Upper lobe of left lung (tissue), 4 donors: ENCODE data around the gene SLC12A7.

ENCODE experiments used
- EP300 ChIP-seq, 4 donors: sonication (generic); formaldehyde crosslinking; IDR thresholded peaks; one replicate each; pipeline ENCODE4 v1.5.1; 2017; ENCODE audit warnings: antibody characterized with exemption in 4 of 4, control low read depth in 2 of 4
- POLR2A ChIP-seq, 4 donors: fragments of 450-650 bp; IDR thresholded peaks; one replicate each; pipeline ENCODE4 v1.5.1; 2016 to 2017; ENCODE audit warnings: antibody characterized with exemption in 4 of 4, mild to moderate bottlenecking in 2 of 4
- POLR2AphosphoS5 ChIP-seq, 2 donors: sonication (generic); formaldehyde crosslinking; IDR thresholded peaks; one replicate each; pipeline ENCODE4 v1.5.1; 2017; ENCODE audit warnings: antibody characterized with exemption in 2 of 2
- TF ChIP-seq, protein P1 (sequence below), 6 experiments: fragments of 450-650 bp in 4 of 6; fragments of 200-600 bp in 2 of 6; sonication (generic) in 2 of 6; IDR thresholded peaks; one replicate each; pipeline ENCODE4 v1.5.1; 2016 to 2019; ENCODE audit warnings: antibody characterized with exemption in 6 of 6

DNA sequence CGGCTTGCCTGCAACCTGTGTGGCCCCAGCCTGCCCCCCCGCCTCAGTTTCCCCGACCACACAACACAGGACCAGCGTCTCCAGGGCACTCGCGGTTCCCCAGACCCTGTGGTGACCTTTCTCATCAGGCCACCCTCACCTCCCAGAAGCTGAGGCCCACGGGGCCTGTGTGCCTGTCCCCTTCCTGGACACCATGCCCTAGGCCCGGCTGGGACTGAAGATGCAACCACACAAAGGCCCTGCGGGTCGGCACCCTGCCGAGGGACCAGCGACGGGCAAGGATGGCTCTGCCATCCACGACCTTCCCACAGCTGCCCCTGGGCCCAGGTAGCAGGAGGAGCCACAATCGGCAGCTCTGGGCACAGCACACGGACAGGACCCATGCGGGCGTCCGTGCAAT lies 34.8 kb downstream of the SLC12A7 start:
- TF ChIP-seq POLR2A (IDR thresholded peaks at IDR 0.05) (no peak), POLR2AphosphoS5 (IDR thresholded peaks at IDR 0.05) (no peak), EP300 (IDR thresholded peaks at IDR 0.05) (no peak)
- TF ChIP-seq, protein P1, sequence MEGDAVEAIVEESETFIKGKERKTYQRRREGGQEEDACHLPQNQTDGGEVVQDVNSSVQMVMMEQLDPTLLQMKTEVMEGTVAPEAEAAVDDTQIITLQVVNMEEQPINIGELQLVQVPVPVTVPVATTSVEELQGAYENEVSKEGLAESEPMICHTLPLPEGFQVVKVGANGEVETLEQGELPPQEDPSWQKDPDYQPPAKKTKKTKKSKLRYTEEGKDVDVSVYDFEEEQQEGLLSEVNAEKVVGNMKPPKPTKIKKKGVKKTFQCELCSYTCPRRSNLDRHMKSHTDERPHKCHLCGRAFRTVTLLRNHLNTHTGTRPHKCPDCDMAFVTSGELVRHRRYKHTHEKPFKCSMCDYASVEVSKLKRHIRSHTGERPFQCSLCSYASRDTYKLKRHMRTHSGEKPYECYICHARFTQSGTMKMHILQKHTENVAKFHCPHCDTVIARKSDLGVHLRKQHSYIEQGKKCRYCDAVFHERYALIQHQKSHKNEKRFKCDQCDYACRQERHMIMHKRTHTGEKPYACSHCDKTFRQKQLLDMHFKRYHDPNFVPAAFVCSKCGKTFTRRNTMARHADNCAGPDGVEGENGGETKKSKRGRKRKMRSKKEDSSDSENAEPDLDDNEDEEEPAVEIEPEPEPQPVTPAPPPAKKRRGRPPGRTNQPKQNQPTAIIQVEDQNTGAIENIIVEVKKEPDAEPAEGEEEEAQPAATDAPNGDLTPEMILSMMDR (IDR thresholded peaks at IDR 0.05) = no peak
